Smooth muscle cell (in vitro differentiated cells): Measurements from ENCODE around the gene MMRN1. TPM values are rescaled to one million over a fixed set of nuclear protein-coding genes. Genes with fewer than 3 reads are reported as not detected.

ENCODE experiments used
- DNase-seq: peaks from one replicate; lab custom pipeline; 2025; ENCODE audit not compliant: unreplicated experiment; lab: John Stamatoyannopoulos, UW
- H2AFZ ChIP-seq: fragments of 200-600 bp; sonication (generic); 2 replicates; pipeline ENCODE4 v1.6.0; 2016; ENCODE audit warnings: antibody characterized with exemption, low read depth, mild to moderate bottlenecking
- H3F3A ChIP-seq: fragments of 200-600 bp; sonication (generic); 2 replicates; pipeline ENCODE4 v1.6.0; 2017; ENCODE audit warnings: antibody characterized with exemption, low read depth
- H3K27ac ChIP-seq: fragments of 200-600 bp; sonication (generic); 2 replicates; pipeline ENCODE4 v1.5.1; 2016; ENCODE audit warnings: low read depth, mild to moderate bottlenecking
- H3K27me3 ChIP-seq: fragments of 200-600 bp; sonication (generic); 2 replicates; pipeline ENCODE4 v1.6.1; 2016; ENCODE audit warnings: low read depth, mild to moderate bottlenecking
- H3K36me3 ChIP-seq: fragments of 200-600 bp; sonication (generic); 2 replicates; pipeline ENCODE4 v1.5.1; 2016; ENCODE audit warnings: low read depth
- H3K4me1 ChIP-seq: fragments of 200-600 bp; sonication (generic); 2 replicates; pipeline ENCODE4 v1.5.1; 2016; ENCODE audit warnings: low read depth
- H3K4me2 ChIP-seq: fragments of 200-600 bp; sonication (generic); 2 replicates; pipeline ENCODE4 v1.6.0; 2016; ENCODE audit warnings: mild to moderate bottlenecking
- H3K4me3 ChIP-seq: fragments of 200-600 bp; sonication (generic); 2 replicates; pipeline ENCODE4 v1.5.1; 2016; ENCODE audit warnings: mild to moderate bottlenecking
- H3K79me2 ChIP-seq: fragments of 200-600 bp; sonication (generic); 2 replicates; pipeline ENCODE4 v1.6.0; 2016; ENCODE audit warnings: low read depth, mild to moderate bottlenecking
- H3K9ac ChIP-seq: fragments of 200-600 bp; sonication (generic); 2 replicates; pipeline ENCODE4 v1.6.0; 2016; ENCODE audit warnings: low read depth
- H3K9me3 ChIP-seq: fragments of 200-600 bp; sonication (generic); replicated peaks from 2 replicates; pipeline ENCODE4 v1.5.1; 2016; ENCODE audit warnings: low read depth
- H4K20me1 ChIP-seq: fragments of 200-600 bp; sonication (generic); 2 replicates; pipeline ENCODE4 v1.6.0; 2016; ENCODE audit warnings: low read depth
- CTCF ChIP-seq: fragments of 200-600 bp; sonication (generic); IDR thresholded peaks from 2 replicates; pipeline ENCODE4 v1.5.1; 2017; ENCODE audit warnings: borderline replicate concordance, mild to moderate bottlenecking, antibody characterized with exemption; ENCODE audit not compliant: insufficient read depth, poor library complexity, severe bottlenecking
- WGBS: methylation state at CpG from one replicate; pipeline ENCODE4 v1.1.7; 2016; ENCODE audit warnings: low lambda C conversion rate; 5-methylcytosine and 5-hydroxymethylcytosine counted together
- polyA plus RNA-seq: library from polyadenylated mRNA; unstranded; fragments of >200 nt; fragmentation: Nextera tagmentation; extraction: Ambion mirVana; gene quantifications from 2 replicates; pipeline ENCODE4 v1.2.1, GENCODE V29; 2016
- total RNA-seq: library from RNA; depleted of rRNA; stranded (reverse); fragments of >200 nt; gene quantifications from 2 replicates; pipeline ENCODE4 v1.2.3, GENCODE V29; 2014

The MMRN1 gene
- total and polyA plus RNA-seq, 2 experiments from 2014 or later = 0.04 TPM; not detected in 1

GRCh38 chr4:89871211-89871610 is 23.4 kb upstream of the MMRN1 start:
- TF ChIP-seq CTCF = no peak
- DNase-seq = no peak
- Histone ChIP-seq H3K27ac (no peak overlapping the region), H4K20me1 (no peaks in the 10 kb centered on the region), H2AFZ (no peak overlapping the region), H3K4me3 (no peak overlapping the region), H3K36me3 (no peaks in the 10 kb centered on the region), H3K79me2 (no peaks in the 10 kb centered on the region), H3K27me3 (no peaks in the 10 kb centered on the region), H3K4me1 (no peaks in the 10 kb centered on the region), H3F3A (no peaks in the 10 kb centered on the region), H3K4me2 (no peak overlapping the region), H3K9ac (no peak overlapping the region), H3K9me3 (no peaks in the 10 kb centered on the region)
- WGBS = 100% methylated on average over 1 of the region's 1 CpG

- H3K9me3 ChIP-seq = no peaks in the 10 kb centered on the region
- no peak overlapping the region for H2AFZ ChIP-seq
- no peaks in the 10 kb centered on the region for H4K20me1 ChIP-seq
- no peaks in the 10 kb centered on the region for H3K27me3 ChIP-seq
- no peak for TF ChIP-seq CTCF
- H3F3A ChIP-seq = no peaks in the 10 kb centered on the region
- H3K79me2 ChIP-seq = no peaks in the 10 kb centered on the region
- no peak for DNase-seq
- no peaks in the 10 kb centered on the region for H3K4me1 ChIP-seq
- WGBS = 84% methylated on average over 3 of the region's 3 CpGs
- H3K36me3 ChIP-seq = no peaks in the 10 kb centered on the region
- H3K4me3 ChIP-seq = no peak overlapping the region
- no peak overlapping the region for H3K9ac ChIP-seq
- H3K27ac ChIP-seq = no peak overlapping the region
- no peak overlapping the region for H3K4me2 ChIP-seq
Observed at GRCh38 chr4:89876548-89876947, 18.1 kb upstream of the MMRN1 start.

- no peak for DNase-seq
Observed at GRCh38 chr4:89878611-89879010, 16.0 kb upstream of the MMRN1 start.

More at GRCh38 chr4:89878611-89879010, 16.0 kb upstream of the MMRN1 start:
- Histone ChIP-seq H3K27ac (no peak overlapping the region), H3K4me1 (no peaks in the 10 kb centered on the region), H3K36me3 (no peaks in the 10 kb centered on the region), H3K4me2 (no peak overlapping the region), H4K20me1 (no peaks in the 10 kb centered on the region), H3K9ac (no peak overlapping the region), H3F3A (no peaks in the 10 kb centered on the region), H3K4me3 (no peak overlapping the region), H3K79me2 (no peaks in the 10 kb centered on the region), H3K27me3 (peaks cover 10% of the 10 kb centered on the region), H3K9me3 (no peaks in the 10 kb centered on the region), H2AFZ (no peak overlapping the region)
- no peak for TF ChIP-seq CTCF
- WGBS = 71% methylated on average over 1 of the region's 1 CpG
